NCI-H1417 (cell line): Measurements from ENCODE around the gene LRRC61.
"Not testable (repeated sequence)": the region's sequence is repeated elsewhere in the genome, so short reads cannot be mapped to it uniquely, and the experiment has no call there.

Experiments used
- DNase-seq, 3 experiments: peaks; one replicate each; lab custom pipeline; 2025; lab: John Stamatoyannopoulos, UW

LRRC61 gene

GRCh38 chr7:150322833-150323681, at the start of gene LRRC61, which contains the start of gene ACTR3C:
TSS of gene LRRC61 (plus strand) at chr7:150323355. CDS start at chr7:150336862, 13,507 bp downstream.
TSS of gene ACTR3C (minus strand) at chr7:150323545. CDS start at chr7:150295296, 28,249 bp downstream.
- peak; percentile 67 to 95 (median 94) for DNase-seq

GRCh38 chr7:150276132-150276695, 46.9 kb upstream of the LRRC61 start:
- DNase-seq = peak; percentile 40 to 66 (median 48)

GRCh38 chr7:150278383-150278782, 44.8 kb upstream of the LRRC61 start:
- DNase-seq = not testable (repeated sequence)

- not testable (repeated sequence) for DNase-seq
Observed at GRCh38 chr7:150281681-150282403, 41.3 kb upstream of the LRRC61 start.

- DNase-seq = not testable (repeated sequence)
Observed at GRCh38 chr7:150283111-150283510, 40.0 kb upstream of the LRRC61 start.

- not testable (repeated sequence) for DNase-seq
Observed at GRCh38 chr7:150283608-150284007, 39.5 kb upstream of the LRRC61 start.

- DNase-seq = peak; percentile 9 to 75 (median 43)
Observed at GRCh38 chr7:150285849-150286754, 37.1 kb upstream of the LRRC61 start.

- not testable (repeated sequence) for DNase-seq
Observed at GRCh38 chr7:150287815-150288214, 35.3 kb upstream of the LRRC61 start.

GRCh38 chr7:150288816-150289215, 34.3 kb upstream of the LRRC61 start:
- not testable (repeated sequence) for DNase-seq

- not testable (repeated sequence) for DNase-seq
Observed at GRCh38 chr7:150290317-150290716, 32.8 kb upstream of the LRRC61 start.

- DNase-seq = not testable (repeated sequence)
Observed at GRCh38 chr7:150295027-150295426, 28.1 kb upstream of the LRRC61 start.

- not testable (repeated sequence) for DNase-seq
Observed at GRCh38 chr7:150295614-150296013, 27.5 kb upstream of the LRRC61 start.

- DNase-seq = not testable (repeated sequence)
Observed at GRCh38 chr7:150296802-150297201, 26.4 kb upstream of the LRRC61 start.

GRCh38 chr7:150297978-150298377, 25.2 kb upstream of the LRRC61 start:
- not testable (repeated sequence) for DNase-seq

GRCh38 chr7:150302908-150303310, 20.2 kb upstream of the LRRC61 start:
- DNase-seq = not testable (repeated sequence)

GRCh38 chr7:150304499-150305258, 18.5 kb upstream of the LRRC61 start:
- not testable (repeated sequence) for DNase-seq

GRCh38 chr7:150305259-150305902, 17.8 kb upstream of the LRRC61 start:
- DNase-seq = not testable (repeated sequence)

GRCh38 chr7:150305903-150306284, 17.3 kb upstream of the LRRC61 start:
- DNase-seq = not testable (repeated sequence)

GRCh38 chr7:150306377-150306776, 16.8 kb upstream of the LRRC61 start:
- DNase-seq = not testable (repeated sequence)

- no peak for DNase-seq
Observed at GRCh38 chr7:150307129-150307528, 16.0 kb upstream of the LRRC61 start.
